Left ventricle myocardium inferior (tissue), 1 donor: Measurements from ENCODE around the gene HEATR3. TPM values are rescaled to one million over a fixed set of nuclear protein-coding genes. Genes with fewer than 3 reads are reported as not detected.
A peak's percentile ranks its signal among the peaks of the same experiment; 100 is the strongest.

Source experiments
- DNase-seq: peaks from one replicate; pipeline ENCODE4 v3.0.0-alpha.2; 2020
- H3K27ac ChIP-seq: fragments of 200-600 bp; replicated peaks from 2 replicates; pipeline ENCODE4 v1.8.0; 2021
- H3K27me3 ChIP-seq: fragments of 200-600 bp; 2 replicates; pipeline ENCODE4 v1.8.0; 2021; ENCODE audit warnings: low read depth
- H3K36me3 ChIP-seq: fragments of 200-600 bp; 2 replicates; pipeline ENCODE4 v1.8.0; 2021
- H3K4me1 ChIP-seq: fragments of 200-600 bp; 2 replicates; pipeline ENCODE4 v1.8.0; 2021
- H3K4me3 ChIP-seq: fragments of 200-600 bp; 2 replicates; pipeline ENCODE4 v1.8.0; 2021; ENCODE audit warnings: mild to moderate bottlenecking, moderate library complexity
- H3K9me3 ChIP-seq: fragments of 200-600 bp; replicated peaks from 2 replicates; pipeline ENCODE4 v1.8.0; 2021
- intact Hi-C: fragments of 100-400 bp; cut with micrococcal nuclease; formaldehyde crosslinking; loops from one replicate; pipeline ENCODE4 v1.11.0; 2022
- long read RNA-seq: library from polyadenylated mRNA; unstranded; transcript quantifications from one replicate; pipeline ENCODE4 v2.0.0, GENCODE V29; 2021
- total RNA-seq: library from RNA; stranded (reverse); fragmentation: NEBNext Ultra II Directional; extraction: Animal tissue kit (Norgen Biotek cat#: 25700); gene quantifications from one replicate; pipeline ENCODE4 v1.2.1, GENCODE V29; 2021
- TF ChIP-seq, protein P1 (sequence below): fragments of 200-600 bp; IDR thresholded peaks from 2 replicates; pipeline ENCODE4 v1.8.0; 2021; ENCODE audit warnings: antibody characterized with exemption, mild to moderate bottlenecking, borderline replicate concordance
- donor health status: DM: no; HTN: yes; CAD: no; lungs with severe emphysema.

The HEATR3 gene, protein sequence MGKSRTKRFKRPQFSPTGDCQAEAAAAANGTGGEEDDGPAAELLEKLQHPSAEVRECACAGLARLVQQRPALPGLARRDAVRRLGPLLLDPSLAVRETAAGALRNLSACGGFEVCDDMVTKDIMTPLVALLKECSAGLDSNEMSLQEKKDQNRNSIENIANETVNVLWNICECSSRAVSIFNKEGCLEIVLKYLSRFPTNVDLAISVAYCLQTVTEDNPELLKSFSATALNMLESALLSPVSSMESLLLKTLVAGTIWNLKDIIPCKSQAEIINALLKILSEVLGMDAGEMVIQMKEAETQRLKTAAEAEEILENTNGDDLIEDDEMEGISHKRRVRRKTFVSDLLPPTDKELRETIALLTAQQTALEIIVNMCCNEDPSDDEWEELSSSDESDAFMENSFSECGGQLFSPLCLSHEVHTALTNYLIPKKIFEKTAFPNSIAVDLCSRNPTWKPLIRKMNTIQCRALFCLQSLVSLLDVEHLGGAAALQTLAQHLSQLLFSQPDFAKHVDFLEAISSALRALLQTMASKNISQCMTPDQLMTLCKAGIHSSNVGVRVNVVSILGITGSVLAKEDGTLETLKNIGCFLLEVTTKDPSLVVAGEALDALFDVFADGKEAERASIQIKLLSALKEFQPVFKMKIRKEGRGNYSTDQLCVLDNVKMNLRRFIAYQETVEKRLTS
- total RNA-seq: 9.0 TPM
- long read RNA-seq, partial matches to known transcripts: 0 of 1 reads
- long read RNA-seq, other reads (novel, unspliced or antisense): 0 of 1 reads

GRCh38 chr16:50065624-50066481 is at the start of gene HEATR3:
Gene HEATR3, plus strand, starts transcription at chr16:50065970. Its CDS starts 162 bp downstream, at chr16:50066132.
- TF ChIP-seq, protein P1, sequence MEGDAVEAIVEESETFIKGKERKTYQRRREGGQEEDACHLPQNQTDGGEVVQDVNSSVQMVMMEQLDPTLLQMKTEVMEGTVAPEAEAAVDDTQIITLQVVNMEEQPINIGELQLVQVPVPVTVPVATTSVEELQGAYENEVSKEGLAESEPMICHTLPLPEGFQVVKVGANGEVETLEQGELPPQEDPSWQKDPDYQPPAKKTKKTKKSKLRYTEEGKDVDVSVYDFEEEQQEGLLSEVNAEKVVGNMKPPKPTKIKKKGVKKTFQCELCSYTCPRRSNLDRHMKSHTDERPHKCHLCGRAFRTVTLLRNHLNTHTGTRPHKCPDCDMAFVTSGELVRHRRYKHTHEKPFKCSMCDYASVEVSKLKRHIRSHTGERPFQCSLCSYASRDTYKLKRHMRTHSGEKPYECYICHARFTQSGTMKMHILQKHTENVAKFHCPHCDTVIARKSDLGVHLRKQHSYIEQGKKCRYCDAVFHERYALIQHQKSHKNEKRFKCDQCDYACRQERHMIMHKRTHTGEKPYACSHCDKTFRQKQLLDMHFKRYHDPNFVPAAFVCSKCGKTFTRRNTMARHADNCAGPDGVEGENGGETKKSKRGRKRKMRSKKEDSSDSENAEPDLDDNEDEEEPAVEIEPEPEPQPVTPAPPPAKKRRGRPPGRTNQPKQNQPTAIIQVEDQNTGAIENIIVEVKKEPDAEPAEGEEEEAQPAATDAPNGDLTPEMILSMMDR: no peak
- Histone ChIP-seq H3K4me1 (peaks cover 41% of the 10 kb centered on the region), H3K27ac (peak within 1 kb of the TSS; percentile 99), H3K9me3 (no peaks in the 10 kb centered on the region), H3K27me3 (no peaks in the 10 kb centered on the region), H3K36me3 (peaks cover 19% of the 10 kb centered on the region), H3K4me3 (peak within 1 kb of the TSS; percentile 94)
- DNase-seq: peak; percentile 92
- intact Hi-C loops: no loop called here

DNA sequence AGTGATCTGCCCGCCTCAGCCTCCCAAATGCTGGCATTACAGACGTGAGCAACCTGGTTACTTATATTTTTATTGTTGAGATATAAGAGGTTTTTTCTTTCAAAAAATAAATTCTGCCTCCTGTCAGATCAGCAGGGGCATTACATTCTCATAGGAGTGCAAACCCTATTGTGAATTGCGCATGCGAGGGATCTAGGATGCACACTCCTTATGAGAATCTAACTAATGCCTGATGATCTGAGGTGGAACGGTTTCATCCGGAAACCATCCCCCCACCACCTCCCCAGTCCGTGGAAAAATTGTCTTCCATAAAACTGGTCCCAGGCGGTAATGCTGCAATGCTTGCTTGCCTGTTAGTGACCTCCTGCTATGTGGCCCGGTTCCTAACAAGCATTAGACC is 48.2 kb upstream of the HEATR3 start:
- intact Hi-C loops: no loop called here
- TF ChIP-seq, protein P1: no peak
- no peak for DNase-seq
- peaks cover 23% of the 10 kb centered on the region for H3K27me3 ChIP-seq
- no peaks in the 10 kb centered on the region for H3K36me3 ChIP-seq
- H3K4me1 ChIP-seq: no peaks in the 10 kb centered on the region
- no peaks in the 10 kb centered on the region for H3K9me3 ChIP-seq
- H3K27ac ChIP-seq: no peak overlapping the region
- no peak overlapping the region for H3K4me3 ChIP-seq

DNA sequence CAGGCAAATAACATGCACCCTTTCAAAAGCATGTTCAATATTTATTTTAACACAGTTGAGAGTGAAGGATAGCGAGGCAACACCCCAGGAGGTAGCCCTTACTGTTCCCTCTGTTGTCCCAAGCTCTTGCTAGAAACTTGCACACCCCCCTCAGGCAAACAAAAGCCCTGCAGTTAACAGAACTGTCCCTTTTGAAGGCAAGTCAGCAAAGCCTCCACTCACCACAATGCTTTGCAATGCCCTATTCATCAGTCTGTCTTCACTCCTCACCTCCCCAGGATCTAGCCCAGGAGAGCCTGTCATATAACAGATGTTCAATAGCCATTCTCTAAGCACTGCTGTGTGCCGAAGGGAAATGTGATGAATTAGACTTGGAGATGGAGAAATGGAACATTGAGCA is 44.2 kb upstream of the HEATR3 start:
- no peaks in the 10 kb centered on the region for H3K36me3 ChIP-seq
- no peak overlapping the region for H3K4me3 ChIP-seq
- peaks cover 23% of the 10 kb centered on the region for H3K27me3 ChIP-seq
- DNase-seq: no peak
- H3K4me1 ChIP-seq: peaks cover 19% of the 10 kb centered on the region
- no peak overlapping the region for H3K27ac ChIP-seq
- intact Hi-C loops: no loop called here
- no peaks in the 10 kb centered on the region for H3K9me3 ChIP-seq
- TF ChIP-seq, protein P1: no peak

GRCh38 chr16:50023641-50024040 is 42.1 kb upstream of the HEATR3 start:
- intact Hi-C loops: no loop called here
- peaks cover 40% of the 10 kb centered on the region for H3K4me1 ChIP-seq
- TF ChIP-seq, protein P1: no peak
- no peak overlapping the region for H3K27ac ChIP-seq
- no peak for DNase-seq
- H3K27me3 ChIP-seq: peaks cover 13% of the 10 kb centered on the region
- no peak overlapping the region for H3K4me3 ChIP-seq
- H3K9me3 ChIP-seq: no peaks in the 10 kb centered on the region
- no peaks in the 10 kb centered on the region for H3K36me3 ChIP-seq

DNA sequence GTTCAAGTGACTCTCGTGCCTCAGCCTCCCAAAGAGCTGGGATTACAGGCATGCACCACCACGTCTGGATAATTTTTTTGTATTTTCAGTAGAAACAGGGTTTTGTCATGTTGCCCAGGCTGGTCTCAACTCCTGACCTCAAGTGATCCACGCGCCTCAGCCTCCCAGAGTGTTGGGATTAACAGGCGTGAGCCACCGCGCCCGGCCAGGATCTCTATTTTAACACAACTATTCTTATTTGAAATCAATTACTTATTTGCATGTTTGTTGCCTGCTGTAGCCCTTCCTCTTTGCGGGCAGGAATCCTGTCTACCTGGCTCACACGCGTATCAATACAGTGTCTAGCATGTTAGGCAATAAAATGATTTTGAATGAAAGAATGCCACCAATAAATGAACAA is 41.6 kb upstream of the HEATR3 start:
- intact Hi-C loops: no loop called here
- Histone ChIP-seq H3K36me3 (no peaks in the 10 kb centered on the region), H3K9me3 (no peaks in the 10 kb centered on the region), H3K4me3 (no peak overlapping the region), H3K27ac (no peak overlapping the region), H3K27me3 (peaks cover 8% of the 10 kb centered on the region), H3K4me1 (peaks cover 41% of the 10 kb centered on the region)
- no peak for DNase-seq
- TF ChIP-seq, protein P1: no peak
